Caco-2 (cell line): ENCODE measurements around the gene SHISAL2B. TPM values are rescaled to one million over a fixed set of nuclear protein-coding genes. Genes with fewer than 3 reads are reported as not detected.
A peak's percentile ranks its signal among the peaks of the same experiment; 100 is the strongest.
"Not testable (repeated sequence)": the region's sequence is repeated elsewhere in the genome, so short reads cannot be mapped to it uniquely, and the experiment has no call there.

ENCODE experiments used
- BruUV-seq: library from RNA; stranded (reverse); fragments of 400-500 nt; replicated peaks from 2 replicates; lab custom pipeline; 2021; lab: Mats Ljungman, UMichigan
- CTCF ChIA-PET: fragments of 300-600 bp; sonication (Branson Sonifier 250); formaldehyde crosslinking; loops from one replicate; lab custom pipeline; 2022; ENCODE audit warnings: antibody characterized with exemption; lab: Charles Lee
- POLR2A ChIA-PET: fragments of 300-600 bp; sonication (Branson Sonifier 250); formaldehyde crosslinking; loops from one replicate; lab custom pipeline; 2022; ENCODE audit warnings: antibody characterized with exemption; lab: Charles Lee
- DNase-seq, 2 experiments: peaks; one replicate each; pipeline versions ENCODE4 v3.0.0 to v3.0.0-alpha.2; 2020 to 2022
- H3K27me3 ChIP-seq: replicated peaks from 2 replicates; pipeline ENCODE4 v1.6.0; 2011; ENCODE audit warnings: low read length; ENCODE audit not compliant: control insufficient read depth, insufficient read depth
- H3K36me3 ChIP-seq: 2 replicates; pipeline ENCODE4 v1.5.1; 2011; ENCODE audit warnings: low read length; ENCODE audit not compliant: control insufficient read depth, insufficient read depth
- H3K4me1 ChIP-seq: fragments of 250-450 bp; sonication (Bioruptor Pico); 2 replicates; pipeline ENCODE4 v1.5.1; 2020; ENCODE audit warnings: mild to moderate bottlenecking
- H3K4me3 ChIP-seq: 2 replicates; pipeline ENCODE4 v1.5.1; 2011; ENCODE audit warnings: low read depth, mild to moderate bottlenecking, control low read depth, low read length
- H3K9me3 ChIP-seq: fragments of 250-450 bp; sonication (Bioruptor Pico); 2 replicates; pipeline ENCODE4 v1.5.1; 2020; ENCODE audit warnings: mild to moderate bottlenecking, moderate library complexity
- H3K27ac Mint-ChIP-seq: one replicate; pipeline ENCODE4 v1.8.0; 2022; ENCODE audit warnings: mixed read lengths; ENCODE audit not compliant: unreplicated experiment
- H3K27me3 Mint-ChIP-seq: one replicate; pipeline ENCODE4 v1.8.0; 2022; ENCODE audit warnings: mixed read lengths; ENCODE audit not compliant: insufficient read depth, unreplicated experiment
- H3K36me3 Mint-ChIP-seq: one replicate; pipeline ENCODE4 v1.8.0; 2022; ENCODE audit warnings: mild to moderate bottlenecking, mixed read lengths; ENCODE audit not compliant: insufficient read depth, unreplicated experiment
- H3K4me1 Mint-ChIP-seq: one replicate; pipeline ENCODE4 v1.8.0; 2022; ENCODE audit warnings: low read depth, mixed read lengths; ENCODE audit not compliant: unreplicated experiment
- H3K4me3 Mint-ChIP-seq: one replicate; pipeline ENCODE4 v1.8.0; 2022; ENCODE audit warnings: mild to moderate bottlenecking, moderate library complexity, mixed read lengths; ENCODE audit not compliant: unreplicated experiment
- H3K9me3 Mint-ChIP-seq: one replicate; pipeline ENCODE4 v1.8.0; 2022; ENCODE audit warnings: mixed read lengths; ENCODE audit not compliant: unreplicated experiment
- intact Hi-C: fragments of 100-400 bp; cut with micrococcal nuclease; formaldehyde crosslinking; loops from one replicate; pipeline ENCODE4 v1.10.0; 2022; ENCODE audit not compliant: unreplicated experiment
- total RNA-seq: library from RNA; stranded (reverse); gene quantifications from 2 replicates; pipeline ENCODE4 v1.2.3, GENCODE V29; 2022
- TF ChIP-seq, protein P1 (sequence below), 2 experiments: fragments of 200-600 bp in 1 of 2; IDR thresholded peaks; 1 replicate in 1 of 2; 2 replicates in 1 of 2; pipeline versions ENCODE4 v1.5.1 to v1.8.0; 2011 to 2022; ENCODE audit warnings: antibody characterized with exemption in 1 of 2, control low read depth in 1 of 2, inconsistent platforms in 1 of 2, low read depth in 1 of 2, low read length in 1 of 2, mild to moderate bottlenecking in 1 of 2, moderate library complexity in 1 of 2; ENCODE audit not compliant: insufficient read depth in 1 of 2, severe bottlenecking in 1 of 2, unreplicated experiment in 1 of 2

SHISAL2B gene
- total RNA-seq, 1 experiment from 2014 or later, result not detected

DNA sequence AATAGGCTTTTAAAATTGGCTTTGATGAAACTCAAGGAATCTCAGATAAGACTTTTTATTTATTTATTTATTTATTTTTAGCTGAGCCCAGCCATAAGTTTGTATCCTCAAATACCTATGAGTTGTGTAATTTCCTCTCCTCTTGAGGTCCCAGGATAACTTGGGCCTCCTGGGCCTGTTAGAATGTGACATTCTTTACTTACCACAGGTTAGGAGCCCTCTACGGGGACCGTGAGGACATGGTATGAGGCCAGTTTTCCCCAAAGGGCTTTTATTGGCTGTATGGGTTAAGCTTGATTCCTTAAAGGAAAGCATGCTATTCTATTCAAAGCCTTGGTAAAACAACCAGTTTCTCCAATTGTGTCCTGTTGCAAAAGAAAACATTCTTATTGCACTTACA is 16.9 kb downstream of the SHISAL2B start:
- DNase-seq, result no peak
- Histone ChIP-seq H3K36me3 (no peaks in the 10 kb centered on the region), H3K9me3 (no peaks in the 10 kb centered on the region), H3K4me3 (no peak overlapping the region), H3K27me3 (no peaks in the 10 kb centered on the region), H3K4me1 (no peaks in the 10 kb centered on the region; the same call in 1 of the 2 replicates)
- no TSS peak for BruUV-seq
- H3K27ac Mint-ChIP-seq, result no peak overlapping the region
- POLR2A ChIA-PET, result no interaction called here
- no peaks in the 10 kb centered on the region for H3K9me3 Mint-ChIP-seq
- intact Hi-C loops, result no loop called here
- no peaks in the 10 kb centered on the region for H3K36me3 Mint-ChIP-seq
- CTCF ChIA-PET, result interaction anchor here (0.6 kb wide), 1 partner anchor 15 kb away, joined by 3 read pairs; no protein-coding TSS in a partner anchor
- TF ChIP-seq, protein P1, sequence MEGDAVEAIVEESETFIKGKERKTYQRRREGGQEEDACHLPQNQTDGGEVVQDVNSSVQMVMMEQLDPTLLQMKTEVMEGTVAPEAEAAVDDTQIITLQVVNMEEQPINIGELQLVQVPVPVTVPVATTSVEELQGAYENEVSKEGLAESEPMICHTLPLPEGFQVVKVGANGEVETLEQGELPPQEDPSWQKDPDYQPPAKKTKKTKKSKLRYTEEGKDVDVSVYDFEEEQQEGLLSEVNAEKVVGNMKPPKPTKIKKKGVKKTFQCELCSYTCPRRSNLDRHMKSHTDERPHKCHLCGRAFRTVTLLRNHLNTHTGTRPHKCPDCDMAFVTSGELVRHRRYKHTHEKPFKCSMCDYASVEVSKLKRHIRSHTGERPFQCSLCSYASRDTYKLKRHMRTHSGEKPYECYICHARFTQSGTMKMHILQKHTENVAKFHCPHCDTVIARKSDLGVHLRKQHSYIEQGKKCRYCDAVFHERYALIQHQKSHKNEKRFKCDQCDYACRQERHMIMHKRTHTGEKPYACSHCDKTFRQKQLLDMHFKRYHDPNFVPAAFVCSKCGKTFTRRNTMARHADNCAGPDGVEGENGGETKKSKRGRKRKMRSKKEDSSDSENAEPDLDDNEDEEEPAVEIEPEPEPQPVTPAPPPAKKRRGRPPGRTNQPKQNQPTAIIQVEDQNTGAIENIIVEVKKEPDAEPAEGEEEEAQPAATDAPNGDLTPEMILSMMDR (IDR thresholded peaks at IDR 0.05; ENCODE audit: insufficient read depth in 1 of 2, low read depth in 1 of 2, low read length in 1 of 2, severe bottlenecking in 1 of 2, unreplicated experiment in 1 of 2), result no peak
- H3K4me3 Mint-ChIP-seq, result no peak overlapping the region
- H3K27me3 Mint-ChIP-seq, result peaks cover 3% of the 10 kb centered on the region
- peaks cover 10% of the 10 kb centered on the region for H3K4me1 Mint-ChIP-seq

DNA sequence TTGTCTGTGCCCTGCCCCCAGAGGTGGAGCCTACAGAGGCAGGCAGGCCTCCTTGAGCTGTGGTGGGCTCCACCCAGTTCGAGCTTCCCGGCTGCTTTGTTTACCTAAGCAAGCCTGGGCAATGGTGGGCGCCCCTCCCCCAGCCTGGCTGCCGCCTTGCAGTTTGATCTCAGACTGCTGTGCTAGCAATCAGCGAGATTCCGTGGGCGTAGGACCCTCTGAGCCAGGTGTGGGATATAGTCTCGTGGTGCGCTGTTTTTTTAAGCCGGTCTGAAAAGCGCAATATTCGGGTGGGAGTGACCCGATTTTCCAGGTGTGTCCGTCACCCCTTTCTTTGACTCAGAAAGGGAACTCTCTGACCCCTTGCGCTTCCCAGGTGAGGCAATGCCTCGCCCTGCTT is 24.2 kb downstream of the SHISAL2B start:
- H3K4me1 Mint-ChIP-seq, intact Hi-C loops, H3K9me3 Mint-ChIP-seq, H3K36me3 ChIP-seq, CTCF ChIA-PET, H3K9me3 ChIP-seq, H3K27me3 Mint-ChIP-seq, H3K27me3 ChIP-seq, POLR2A ChIA-PET, BruUV-seq, DNase-seq, H3K36me3 Mint-ChIP-seq: not testable (repeated sequence)
- peak overlapping the region; percentile 31 for H3K4me3 ChIP-seq
- peak overlapping the region; percentile 60 for H3K27ac Mint-ChIP-seq
- H3K4me1 ChIP-seq, result peaks cover 11% of the 10 kb centered on the region; the same call in 1 of the 2 replicates
- H3K4me3 Mint-ChIP-seq, result peak overlapping the region; percentile 63

DNA sequence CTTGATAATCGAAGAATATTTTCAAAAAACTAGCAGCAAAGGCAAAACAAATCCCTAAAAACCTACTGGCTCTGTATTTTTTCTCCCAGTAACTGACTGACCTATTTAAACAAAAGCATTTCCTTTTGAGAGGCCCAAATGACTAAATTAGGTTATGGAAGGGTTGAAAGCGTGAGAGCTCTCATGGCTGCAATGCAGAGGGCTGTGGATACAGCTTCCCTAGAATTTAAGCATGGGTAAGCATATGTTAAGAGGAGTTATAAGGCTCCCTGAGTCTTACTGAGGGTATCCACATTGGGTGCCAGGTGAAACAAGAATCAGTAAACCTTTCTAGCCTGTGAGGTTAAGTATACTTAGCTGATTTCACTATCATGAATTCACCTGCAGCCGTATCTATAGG is 32.3 kb downstream of the SHISAL2B start:
- H3K9me3 ChIP-seq, result no peaks in the 10 kb centered on the region
- no peaks in the 10 kb centered on the region for H3K27me3 ChIP-seq
- Mint-ChIP-seq H3K36me3 (peaks cover 4% of the 10 kb centered on the region), H3K4me3 (no peak overlapping the region), H3K9me3 (no peaks in the 10 kb centered on the region), H3K4me1 (no peaks in the 10 kb centered on the region), H3K27ac (no peak overlapping the region), H3K27me3 (no peaks in the 10 kb centered on the region)
- no peak overlapping the region for H3K4me3 ChIP-seq
- TF ChIP-seq, protein P1 (IDR thresholded peaks at IDR 0.05; ENCODE audit: insufficient read depth in 1 of 2, low read depth in 1 of 2, low read length in 1 of 2, severe bottlenecking in 1 of 2, unreplicated experiment in 1 of 2), result no peak
- ChIA-PET POLR2A (no interaction called here), CTCF (no interaction called here)
- no TSS peak for BruUV-seq
- intact Hi-C loops, result no loop called here
- H3K4me1 ChIP-seq, result no peaks in the 10 kb centered on the region
- DNase-seq, result no peak
- no peaks in the 10 kb centered on the region; the same call in 1 of the 2 replicates for H3K36me3 ChIP-seq

DNA sequence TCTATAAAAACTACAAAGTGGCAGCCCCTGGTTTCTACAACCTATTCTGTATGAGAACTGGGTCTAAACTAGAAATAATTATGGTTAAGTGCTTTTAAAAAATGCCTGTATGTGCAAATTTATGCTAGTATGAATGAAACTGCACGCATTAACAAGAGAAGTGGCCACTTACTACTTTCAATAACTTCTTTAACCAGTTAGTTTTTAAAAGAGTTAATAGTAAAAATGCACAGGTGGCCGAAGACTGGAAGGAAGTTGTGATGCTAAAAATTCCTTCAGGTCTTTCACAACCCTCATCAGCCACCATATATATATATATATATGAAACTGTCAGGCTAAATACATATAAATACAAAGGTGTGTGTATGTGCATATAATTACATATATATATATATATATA is 36.8 kb downstream of the SHISAL2B start:
- POLR2A ChIA-PET, result no interaction called here
- intact Hi-C loops, result no loop called here
- Histone ChIP-seq H3K36me3 (peaks cover 2% of the 10 kb centered on the region; the same call in 1 of the 2 replicates), H3K27me3 (no peaks in the 10 kb centered on the region), H3K9me3 (no peaks in the 10 kb centered on the region), H3K4me1 (peaks cover 10% of the 10 kb centered on the region), H3K4me3 (no peak overlapping the region)
- TF ChIP-seq, protein P1 (IDR thresholded peaks at IDR 0.05; ENCODE audit: insufficient read depth in 1 of 2, low read depth in 1 of 2, low read length in 1 of 2, severe bottlenecking in 1 of 2, unreplicated experiment in 1 of 2), result no peak
- peaks cover 29% of the 10 kb centered on the region for H3K4me1 Mint-ChIP-seq
- H3K27ac Mint-ChIP-seq, result no peak overlapping the region
- CTCF ChIA-PET, result no interaction called here
- peaks cover 23% of the 10 kb centered on the region for H3K9me3 Mint-ChIP-seq
- H3K36me3 Mint-ChIP-seq, result peaks cover 10% of the 10 kb centered on the region
- H3K27me3 Mint-ChIP-seq, result no peaks in the 10 kb centered on the region
- BruUV-seq, result no TSS peak
- no peak for DNase-seq
- no peak overlapping the region for H3K4me3 Mint-ChIP-seq
